Prostate gland (tissue), 2 donors: ENCODE measurements around the gene C14orf132. TPM values are rescaled to one million over a fixed set of nuclear protein-coding genes. Genes with fewer than 3 reads are reported as not detected.

Experiments used
- DNase-seq: peaks from one replicate; pipeline ENCODE4 v3.0.0-alpha.2; 2019; ENCODE audit warnings: low spot score
- H3K27ac ChIP-seq, 2 donors: fragments of 200-600 bp; sonication (generic); 2 replicates each; pipeline ENCODE4 v1.5.1; 2017 to 2019
- H3K27me3 ChIP-seq: fragments of 200-600 bp; sonication (generic); replicated peaks from 2 replicates; pipeline ENCODE4 v1.5.1; 2019; ENCODE audit not compliant: insufficient read depth
- H3K36me3 ChIP-seq, 2 donors: fragments of 200-600 bp; sonication (generic); 1 replicate in 1 of 2; 2 replicates in 1 of 2; pipeline versions ENCODE4 v1.5.1 to v1.8.1; 2017 to 2019
- H3K4me1 ChIP-seq: fragments of 200-600 bp; sonication (generic); replicated peaks from 2 replicates; pipeline ENCODE4 v1.5.1; 2019
- H3K4me3 ChIP-seq, 2 donors: fragments of 200-600 bp; sonication (generic); 2 replicates each; pipeline ENCODE4 v1.5.1; 2017 to 2019
- H3K9me3 ChIP-seq: fragments of 200-600 bp; sonication (generic); 2 replicates; pipeline ENCODE4 v1.5.1; 2017
- CTCF ChIP-seq, 4 experiments: fragments of 200-600 bp in 2 of 4; fragments of 450-650 bp in 2 of 4; sonication (generic) in 2 of 4; IDR thresholded peaks; 1 replicate in 3 of 4; 2 replicates in 1 of 4; pipeline ENCODE4 v1.5.1; 2016 to 2019; ENCODE audit warnings: antibody characterized with exemption in 4 of 4, mild to moderate bottlenecking in 2 of 4, moderate library complexity in 2 of 4
- POLR2A ChIP-seq: fragments of 450-650 bp; IDR thresholded peaks from one replicate; pipeline ENCODE4 v1.6.1; 2016; ENCODE audit warnings: antibody characterized with exemption, mild to moderate bottlenecking
- POLR2AphosphoS5 ChIP-seq: sonication (generic); formaldehyde crosslinking; IDR thresholded peaks from one replicate; pipeline ENCODE4 v1.6.1; 2017; ENCODE audit warnings: antibody characterized with exemption
- WGBS: methylation state at CpG from one replicate; pipeline ENCODE4 v1.1.5; 2018; 5-methylcytosine and 5-hydroxymethylcytosine counted together
- intact Hi-C: fragments of 100-400 bp; cut with DNase I; formaldehyde crosslinking; loops from one replicate; pipeline ENCODE4 v1.14.2; 2022
- total RNA-seq, 2 donors: library from RNA; depleted of rRNA; stranded (reverse); fragments of >200 nt; gene quantifications; one replicate each; pipeline ENCODE4 v1.1.0, GENCODE V29; 2016

The C14orf132 gene
- total RNA-seq = 1 to 10 TPM; 6.6 to 7.8 TPM

- WGBS = under 1% methylated on average over 21 of the region's 72 CpGs
- intact Hi-C loops = no loop called here
- Histone ChIP-seq H3K4me1 (no peaks in the 10 kb centered on the region), H3K27me3 (no peaks in the 10 kb centered on the region), H3K36me3 (no peaks in the 10 kb centered on the region), H3K27ac (peak within 1 kb of the TSS; percentile 57 to 61), H3K9me3 (no peaks in the 10 kb centered on the region), H3K4me3 (peak within 1 kb of the TSS; percentile 62 to 75)
- TF ChIP-seq CTCF (IDR thresholded peaks at IDR 0.05) (no peak), POLR2AphosphoS5 (peak; percentile 39), POLR2A (peak; percentile 50)
- peak; percentile 63 for DNase-seq
Measured at GRCh38 chr14:96038920-96039632, at the start of gene C14orf132. Gene C14orf132, plus strand, starts transcription at chr14:96039362. Its CDS starts 139 bp downstream, at chr14:96039501.

- peak; percentile 37 for DNase-seq
- no peaks in the 10 kb centered on the region for H3K36me3 ChIP-seq
- no peaks in the 10 kb centered on the region for H3K4me1 ChIP-seq
- no peak overlapping the region for H3K4me3 ChIP-seq
- no peaks in the 10 kb centered on the region for H3K9me3 ChIP-seq
- no peaks in the 10 kb centered on the region for H3K27me3 ChIP-seq
- no peak overlapping the region for H3K27ac ChIP-seq
- intact Hi-C loops = loop anchor here (2.0 to 10.0 kb wide), 2 partner anchors 433 to 549 kb away; no protein-coding TSS in a partner anchor
- TF ChIP-seq CTCF (IDR thresholded peaks at IDR 0.05) (peak; percentile 55 to 82 (median 80)), POLR2A (no peak), POLR2AphosphoS5 (no peak)
- 38% methylated on average over 5 of the region's 5 CpGs for WGBS
Measured at GRCh38 chr14:95993768-95994592, 45.2 kb upstream of the C14orf132 start.

- Histone ChIP-seq H3K4me1 (no peaks in the 10 kb centered on the region), H3K27ac (no peak overlapping the region), H3K27me3 (no peaks in the 10 kb centered on the region), H3K4me3 (no peak overlapping the region), H3K36me3 (no peaks in the 10 kb centered on the region), H3K9me3 (no peaks in the 10 kb centered on the region)
- WGBS = 27% methylated on average over 3 of the region's 3 CpGs
- DNase-seq = no peak
- intact Hi-C loops = loop anchor here (2.0 to 10.0 kb wide), 2 partner anchors 434 to 550 kb away; no protein-coding TSS in a partner anchor
- TF ChIP-seq POLR2A (no peak), CTCF (IDR thresholded peaks at IDR 0.05) (no peak), POLR2AphosphoS5 (no peak)
Measured at GRCh38 chr14:95994593-95994928, 44.6 kb upstream of the C14orf132 start.

- Histone ChIP-seq H3K36me3 (no peaks in the 10 kb centered on the region), H3K9me3 (no peaks in the 10 kb centered on the region), H3K4me1 (no peaks in the 10 kb centered on the region), H3K27ac (no peak overlapping the region), H3K4me3 (no peak overlapping the region), H3K27me3 (peaks cover 4% of the 10 kb centered on the region)
- TF ChIP-seq POLR2A (no peak), CTCF (IDR thresholded peaks at IDR 0.05) (peak in 2 of 4 experiments; percentile 60 to 61)
- intact Hi-C loops = loop anchor here (2.0 to 10.0 kb wide), 3 partner anchors 100 to 554 kb away; no protein-coding TSS in a partner anchor
- DNase-seq = no peak
- WGBS = 23% methylated on average over 1 of the region's 1 CpG
Measured at GRCh38 chr14:95998656-95999055, 40.5 kb upstream of the C14orf132 start.
